Neural progenitor cell (in vitro differentiated cells): ENCODE measurements around the gene TWIST2.

Source experiments
- EZH2 ChIP-seq: fragments of 200-600 bp; sonication (generic); IDR thresholded peaks from 2 replicates; pipeline ENCODE4 v1.6.1; 2017; ENCODE audit warnings: antibody characterized with exemption, mild to moderate bottlenecking, moderate library complexity
- EZH2phosphoT487 ChIP-seq: fragments of 200-600 bp; sonication (generic); IDR thresholded peaks from 2 replicates; pipeline ENCODE4 v1.6.1; 2017; ENCODE audit warnings: antibody characterized with exemption
- TF ChIP-seq, protein P1 (sequence below): fragments of 200-600 bp; sonication (generic); IDR thresholded peaks from 2 replicates; pipeline ENCODE4 v1.5.1; 2017; ENCODE audit warnings: antibody characterized with exemption, mild to moderate bottlenecking

DNA sequence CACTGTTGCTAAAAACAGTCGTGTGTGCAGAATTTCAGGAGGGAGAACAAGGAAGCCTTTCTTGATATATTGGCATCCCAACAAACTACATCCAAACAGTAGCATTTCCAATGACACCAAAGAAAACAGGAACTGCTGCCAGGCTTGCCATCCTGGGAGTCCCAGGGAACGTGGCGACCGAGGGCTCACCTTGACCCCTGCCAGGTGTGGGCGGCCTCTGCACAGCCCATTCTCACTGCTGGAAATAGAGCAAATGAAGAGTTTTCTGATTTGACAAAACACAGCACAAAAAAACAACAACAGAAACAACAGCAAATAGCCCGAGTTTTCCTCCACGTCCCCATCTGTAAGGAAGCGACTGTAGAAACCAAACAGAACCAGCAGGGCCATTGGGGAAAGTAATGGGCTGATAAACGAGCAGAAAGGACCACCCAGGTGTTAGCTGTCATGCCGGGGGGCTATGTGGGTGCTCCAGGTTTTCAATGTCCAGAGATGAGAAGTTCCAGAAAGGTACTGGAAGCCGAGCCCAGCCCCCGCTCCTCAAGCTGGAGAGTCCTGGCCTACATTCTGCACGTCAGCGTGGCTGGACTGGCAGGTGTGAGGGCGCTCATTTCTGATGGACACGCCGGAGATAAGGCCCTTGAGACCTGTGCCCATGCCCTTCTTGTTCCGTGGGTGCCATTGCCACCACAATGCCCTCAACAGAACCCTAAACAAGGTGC lies 80.8 kb downstream of the TWIST2 start:
- TF ChIP-seq, protein P1, sequence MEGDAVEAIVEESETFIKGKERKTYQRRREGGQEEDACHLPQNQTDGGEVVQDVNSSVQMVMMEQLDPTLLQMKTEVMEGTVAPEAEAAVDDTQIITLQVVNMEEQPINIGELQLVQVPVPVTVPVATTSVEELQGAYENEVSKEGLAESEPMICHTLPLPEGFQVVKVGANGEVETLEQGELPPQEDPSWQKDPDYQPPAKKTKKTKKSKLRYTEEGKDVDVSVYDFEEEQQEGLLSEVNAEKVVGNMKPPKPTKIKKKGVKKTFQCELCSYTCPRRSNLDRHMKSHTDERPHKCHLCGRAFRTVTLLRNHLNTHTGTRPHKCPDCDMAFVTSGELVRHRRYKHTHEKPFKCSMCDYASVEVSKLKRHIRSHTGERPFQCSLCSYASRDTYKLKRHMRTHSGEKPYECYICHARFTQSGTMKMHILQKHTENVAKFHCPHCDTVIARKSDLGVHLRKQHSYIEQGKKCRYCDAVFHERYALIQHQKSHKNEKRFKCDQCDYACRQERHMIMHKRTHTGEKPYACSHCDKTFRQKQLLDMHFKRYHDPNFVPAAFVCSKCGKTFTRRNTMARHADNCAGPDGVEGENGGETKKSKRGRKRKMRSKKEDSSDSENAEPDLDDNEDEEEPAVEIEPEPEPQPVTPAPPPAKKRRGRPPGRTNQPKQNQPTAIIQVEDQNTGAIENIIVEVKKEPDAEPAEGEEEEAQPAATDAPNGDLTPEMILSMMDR, result no peak
- TF ChIP-seq EZH2 (no peak), EZH2phosphoT487 (no peak)
